Measurements from ENCODE around the gene DCAF11. TPM values are rescaled to one million over a fixed set of nuclear protein-coding genes. Genes with fewer than 3 reads are reported as not detected.

The DCAF11 gene
- total and polyA plus RNA-seq, 2 of the 13 experiments (the other 11 are each of a cell fraction or from before 2014, with no cell fraction given): 150 to 257 TPM

DNA sequence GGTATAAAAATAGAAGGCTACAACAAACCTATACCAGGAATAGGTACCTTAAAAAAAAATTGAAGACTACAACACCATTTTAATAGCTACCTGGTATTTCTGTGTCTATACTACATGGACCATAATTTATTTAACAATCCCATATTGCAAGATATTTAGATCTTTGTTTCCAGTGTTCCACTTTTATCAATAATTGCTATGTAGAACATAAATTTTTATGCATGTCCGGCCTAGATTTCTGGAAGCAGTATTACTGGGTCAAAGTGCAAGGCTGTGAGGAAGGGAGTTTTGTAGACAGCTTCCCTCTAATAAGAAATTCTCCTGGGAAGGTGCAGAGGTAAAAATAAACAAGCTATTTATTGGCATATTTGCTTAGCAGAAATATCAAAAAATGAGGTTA, 4.1 kb upstream of the DCAF11 start (continued):
- TF ChIP-seq, protein P1, sequence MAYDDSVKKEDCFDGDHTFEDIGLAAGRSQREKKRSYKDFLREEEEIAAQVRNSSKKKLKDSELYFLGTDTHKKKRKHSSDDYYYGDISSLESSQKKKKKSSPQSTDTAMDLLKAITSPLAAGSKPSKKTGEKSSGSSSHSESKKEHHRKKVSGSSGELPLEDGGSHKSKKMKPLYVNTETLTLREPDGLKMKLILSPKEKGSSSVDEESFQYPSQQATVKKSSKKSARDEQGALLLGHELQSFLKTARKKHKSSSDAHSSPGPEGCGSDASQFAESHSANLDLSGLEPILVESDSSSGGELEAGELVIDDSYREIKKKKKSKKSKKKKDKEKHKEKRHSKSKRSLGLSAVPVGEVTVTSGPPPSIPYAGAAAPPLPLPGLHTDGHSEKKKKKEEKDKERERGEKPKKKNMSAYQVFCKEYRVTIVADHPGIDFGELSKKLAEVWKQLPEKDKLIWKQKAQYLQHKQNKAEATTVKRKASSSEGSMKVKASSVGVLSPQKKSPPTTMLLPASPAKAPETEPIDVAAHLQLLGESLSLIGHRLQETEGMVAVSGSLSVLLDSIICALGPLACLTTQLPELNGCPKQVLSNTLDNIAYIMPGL (CRISPR knock-in tag; IDR thresholded peaks at IDR 0.05; ENCODE audit: borderline replicate concordance in 1 of 2, low read depth in 1 of 2): 0 out of 4 replicates have a peak, but pooled peaks of 1 of the 2 experiments have one; percentile 9
- TF ChIP-seq TSC22D2 (CRISPR knock-in tag; IDR thresholded peaks at IDR 0.05; ENCODE audit: borderline replicate concordance): no peak
- no peak for TF ChIP-seq ZNF775 (CRISPR knock-in tag; IDR thresholded peaks at IDR 0.05; ENCODE audit: borderline replicate concordance)
- TF ChIP-seq, protein P2, sequence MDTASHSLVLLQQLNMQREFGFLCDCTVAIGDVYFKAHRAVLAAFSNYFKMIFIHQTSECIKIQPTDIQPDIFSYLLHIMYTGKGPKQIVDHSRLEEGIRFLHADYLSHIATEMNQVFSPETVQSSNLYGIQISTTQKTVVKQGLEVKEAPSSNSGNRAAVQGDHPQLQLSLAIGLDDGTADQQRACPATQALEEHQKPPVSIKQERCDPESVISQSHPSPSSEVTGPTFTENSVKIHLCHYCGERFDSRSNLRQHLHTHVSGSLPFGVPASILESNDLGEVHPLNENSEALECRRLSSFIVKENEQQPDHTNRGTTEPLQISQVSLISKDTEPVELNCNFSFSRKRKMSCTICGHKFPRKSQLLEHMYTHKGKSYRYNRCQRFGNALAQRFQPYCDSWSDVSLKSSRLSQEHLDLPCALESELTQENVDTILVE (CRISPR knock-in tag; IDR thresholded peaks at IDR 0.05): 0 out of 2 replicates have a peak, but pooled peaks have one; percentile 9
- no peak for TF ChIP-seq REPIN1 (CRISPR knock-in tag; IDR thresholded peaks at IDR 0.05; ENCODE audit: borderline replicate concordance, low read depth)
- TF ChIP-seq ZNF460 (CRISPR knock-in tag; IDR thresholded peaks at IDR 0.05; ENCODE audit: borderline replicate concordance): no peak
- no peak for TF ChIP-seq SOX6 (IDR thresholded peaks at IDR 0.05)
- no peak for TF ChIP-seq SOX6 (CRISPR knock-in tag; IDR thresholded peaks at IDR 0.05)

DNA sequence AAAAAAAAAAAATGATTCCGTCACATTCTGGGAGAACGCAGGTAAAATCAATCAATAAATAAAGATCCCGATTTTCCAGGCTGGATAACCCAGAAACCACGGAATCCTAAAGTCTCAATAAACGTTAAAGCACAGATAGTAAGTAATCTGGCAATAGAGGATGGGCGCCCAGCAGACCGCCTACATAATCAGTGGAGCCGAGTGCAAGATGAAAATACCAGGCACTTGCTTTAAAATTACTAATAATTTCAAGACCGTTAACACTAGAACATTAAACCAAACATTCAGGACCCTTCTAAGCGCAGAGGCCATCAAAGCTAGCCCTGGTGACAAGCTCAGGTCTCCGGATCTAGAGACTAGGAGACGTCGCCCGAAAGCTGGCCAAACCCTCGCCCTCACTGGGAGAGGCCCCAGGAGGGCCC, 1.2 kb upstream of the DCAF11 start:
- TSS peak; percentile 78 for BruUV-seq (replicated peaks)
- H3K9me3 ChIP-seq (ENCODE audit: low read length): no peaks in the 10 kb centered on the region
- H3K27ac ChIP-seq (ENCODE audit: extremely low read length, insufficient read depth, low read length): peak overlapping the region; percentile 98
- POLR2A ChIA-PET: interaction anchor here (0.7 to 15.5 kb wide), 53 partner anchors 10 to 1184 kb away, joined by 3 to 977 read pairs (median 9); partner anchors contain the start of genes ACIN1, AP1G2, BCL2L2 and C14orf119
- H4K20me1 ChIP-seq (ENCODE audit: insufficient read depth, low read length): no peaks in the 10 kb centered on the region
- H3K36me3 ChIP-seq (replicated peaks in 1 of 2; ENCODE audit: control insufficient read depth in 1 of 2, insufficient read depth in 2 of 2, low read length in 2 of 2): peaks cover 18 to 23% of the 10 kb centered on the region in 2 experiments
- peak overlapping the region; percentile 49 to 96 (median 66) for H3K4me3 ChIP-seq (replicated peaks in 1 of 3; ENCODE audit: insufficient read depth in 1 of 3, low read depth in 2 of 3, low read length in 3 of 3)
- peaks cover 62% of the 10 kb centered on the region for H3K4me1 ChIP-seq (ENCODE audit: insufficient read depth, low read length)
- no peak for DNase-seq (ENCODE audit: low spot score)
- 16% methylated on average over 15 of the region's 15 CpGs for WGBS (ENCODE audit: low lambda C conversion rate)
- intact Hi-C loops (cut with micrococcal nuclease; ENCODE audit: unreplicated experiment) (loop anchor here (10.0 kb wide), 2 partner anchors 809 to 1019 kb away; partner anchors contain the start of genes ACIN1, BCL2L2, C14orf119 and PPP1R3E), in situ Hi-C loops (cut with HindIII; ENCODE audit: extremely low pct_ligation_motif_present, low pct_unique_long_range_greater_than_20kb) (loop anchor here (25.0 kb wide), 1 partner anchor 1526 kb away; the partner anchor contains the start of genes ABHD4 and DAD1)
- peak overlapping the region; percentile 100 for H3K4me2 ChIP-seq (ENCODE audit: low read depth, low read length)
- H2AFZ ChIP-seq (ENCODE audit: low read length): no peak overlapping the region
- H3K79me2 ChIP-seq (ENCODE audit: insufficient read depth, low read length): peaks cover 32% of the 10 kb centered on the region
- no peak for ATAC-seq
- peak overlapping the region; percentile 99 for H3K9ac ChIP-seq (ENCODE audit: insufficient read depth, low read depth, low read length)
- CTCF ChIA-PET (ENCODE audit: low intra/inter-chr PET ratio, low total read pairs): interaction anchor here (1.0 to 1.6 kb wide), 2 partner anchors 20 to 48 kb away, joined by 3 read pairs; partner anchors contain the start of genes IRF9 and PCK2
- no peak for FAIRE-seq
- no peaks in the 10 kb centered on the region; a peak in 1 of 5 replicates for H3K27me3 ChIP-seq (ENCODE audit: control insufficient read depth in 1 of 2, insufficient read depth in 2 of 2, low read length in 2 of 2)
- TF ChIP-seq, protein P3, sequence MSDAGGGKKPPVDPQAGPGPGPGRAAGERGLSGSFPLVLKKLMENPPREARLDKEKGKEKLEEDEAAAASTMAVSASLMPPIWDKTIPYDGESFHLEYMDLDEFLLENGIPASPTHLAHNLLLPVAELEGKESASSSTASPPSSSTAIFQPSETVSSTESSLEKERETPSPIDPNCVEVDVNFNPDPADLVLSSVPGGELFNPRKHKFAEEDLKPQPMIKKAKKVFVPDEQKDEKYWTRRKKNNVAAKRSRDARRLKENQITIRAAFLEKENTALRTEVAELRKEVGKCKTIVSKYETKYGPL (CRISPR knock-in tag; IDR thresholded peaks at IDR 0.05): peak; percentile 91; the same call in 1 of the 2 replicates
- no peak for TF ChIP-seq MAFK (conservative IDR thresholded peaks at IDR 0.05 in 1 of 2, IDR thresholded peaks at IDR 0.05 in 1 of 2; ENCODE audit: low read length in 2 of 2)
- TF ChIP-seq, protein P4, sequence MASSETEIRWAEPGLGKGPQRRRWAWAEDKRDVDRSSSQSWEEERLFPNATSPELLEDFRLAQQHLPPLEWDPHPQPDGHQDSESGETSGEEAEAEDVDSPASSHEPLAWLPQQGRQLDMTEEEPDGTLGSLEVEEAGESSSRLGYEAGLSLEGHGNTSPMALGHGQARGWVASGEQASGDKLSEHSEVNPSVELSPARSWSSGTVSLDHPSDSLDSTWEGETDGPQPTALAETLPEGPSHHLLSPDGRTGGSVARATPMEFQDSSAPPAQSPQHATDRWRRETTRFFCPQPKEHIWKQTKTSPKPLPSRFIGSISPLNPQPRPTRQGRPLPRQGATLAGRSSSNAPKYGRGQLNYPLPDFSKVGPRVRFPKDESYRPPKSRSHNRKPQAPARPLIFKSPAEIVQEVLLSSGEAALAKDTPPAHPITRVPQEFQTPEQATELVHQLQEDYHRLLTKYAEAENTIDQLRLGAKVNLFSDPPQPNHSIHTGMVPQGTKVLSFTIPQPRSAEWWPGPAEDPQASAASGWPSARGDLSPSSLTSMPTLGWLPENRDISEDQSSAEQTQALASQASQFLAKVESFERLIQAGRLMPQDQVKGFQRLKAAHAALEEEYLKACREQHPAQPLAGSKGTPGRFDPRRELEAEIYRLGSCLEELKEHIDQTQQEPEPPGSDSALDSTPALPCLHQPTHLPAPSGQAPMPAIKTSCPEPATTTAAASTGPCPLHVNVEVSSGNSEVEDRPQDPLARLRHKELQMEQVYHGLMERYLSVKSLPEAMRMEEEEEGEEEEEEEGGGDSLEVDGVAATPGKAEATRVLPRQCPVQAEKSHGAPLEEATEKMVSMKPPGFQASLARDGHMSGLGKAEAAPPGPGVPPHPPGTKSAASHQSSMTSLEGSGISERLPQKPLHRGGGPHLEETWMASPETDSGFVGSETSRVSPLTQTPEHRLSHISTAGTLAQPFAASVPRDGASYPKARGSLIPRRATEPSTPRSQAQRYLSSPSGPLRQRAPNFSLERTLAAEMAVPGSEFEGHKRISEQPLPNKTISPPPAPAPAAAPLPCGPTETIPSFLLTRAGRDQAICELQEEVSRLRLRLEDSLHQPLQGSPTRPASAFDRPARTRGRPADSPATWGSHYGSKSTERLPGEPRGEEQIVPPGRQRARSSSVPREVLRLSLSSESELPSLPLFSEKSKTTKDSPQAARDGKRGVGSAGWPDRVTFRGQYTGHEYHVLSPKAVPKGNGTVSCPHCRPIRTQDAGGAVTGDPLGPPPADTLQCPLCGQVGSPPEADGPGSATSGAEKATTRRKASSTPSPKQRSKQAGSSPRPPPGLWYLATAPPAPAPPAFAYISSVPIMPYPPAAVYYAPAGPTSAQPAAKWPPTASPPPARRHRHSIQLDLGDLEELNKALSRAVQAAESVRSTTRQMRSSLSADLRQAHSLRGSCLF (CRISPR knock-in tag; IDR thresholded peaks at IDR 0.05; ENCODE audit: borderline replicate concordance): 0 out of 2 replicates have a peak, but pooled peaks have one; percentile 83
